Ureter (tissue), 1 donor: ENCODE results near the gene CTRB1. TPM values are rescaled to one million over a fixed set of nuclear protein-coding genes. Genes with fewer than 3 reads are reported as not detected.
"Not testable (repeated sequence)": the region's sequence is repeated elsewhere in the genome, so short reads cannot be mapped to it uniquely, and the experiment has no call there.

Experiments
- DNase-seq: peaks from one replicate; pipeline ENCODE4 v3.0.0-alpha.2; 2020; ENCODE audit warnings: low spot score
- total RNA-seq: library from RNA; stranded (reverse); gene quantifications from one replicate; pipeline ENCODE4 v1.2.4, GENCODE V29; 2023
- donor health status: DM: yes; HTN: yes; CAD: no.

The CTRB1 gene
- total RNA-seq, 1 donor from 2014 or later, result not detected

DNA sequence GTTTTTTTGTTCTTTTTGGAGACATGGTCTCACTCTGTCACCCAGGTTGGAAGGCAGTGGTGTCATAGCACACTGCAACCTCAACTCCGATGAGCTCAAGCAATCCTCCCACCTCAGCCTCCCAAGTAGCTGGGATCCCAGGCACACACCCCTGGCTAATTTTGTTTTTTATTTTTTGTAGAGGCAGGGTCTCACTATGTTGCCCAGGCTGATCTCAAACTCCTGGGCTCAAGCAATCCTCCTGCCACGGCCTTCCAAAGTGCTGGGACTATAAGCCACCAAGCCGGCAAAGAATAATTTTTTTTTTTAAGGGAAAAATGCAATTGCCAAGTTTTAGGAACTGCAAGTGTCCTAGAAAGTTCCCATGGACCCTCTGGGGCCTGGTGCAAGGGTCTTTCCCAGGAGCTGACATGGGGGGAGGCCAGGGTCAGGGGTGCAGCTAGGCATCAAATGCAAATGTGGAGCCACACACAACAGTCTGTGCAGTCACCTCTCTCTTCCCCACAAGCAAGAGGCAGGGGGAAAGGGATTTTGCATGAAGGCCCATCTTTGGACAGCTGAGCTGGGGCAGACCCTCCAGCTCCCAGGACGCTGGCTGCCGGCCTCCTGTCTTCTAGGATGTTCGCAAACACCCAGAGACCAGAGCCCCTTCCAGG is 52.8 kb downstream of the CTRB1 start:
- no peak for DNase-seq

DNA sequence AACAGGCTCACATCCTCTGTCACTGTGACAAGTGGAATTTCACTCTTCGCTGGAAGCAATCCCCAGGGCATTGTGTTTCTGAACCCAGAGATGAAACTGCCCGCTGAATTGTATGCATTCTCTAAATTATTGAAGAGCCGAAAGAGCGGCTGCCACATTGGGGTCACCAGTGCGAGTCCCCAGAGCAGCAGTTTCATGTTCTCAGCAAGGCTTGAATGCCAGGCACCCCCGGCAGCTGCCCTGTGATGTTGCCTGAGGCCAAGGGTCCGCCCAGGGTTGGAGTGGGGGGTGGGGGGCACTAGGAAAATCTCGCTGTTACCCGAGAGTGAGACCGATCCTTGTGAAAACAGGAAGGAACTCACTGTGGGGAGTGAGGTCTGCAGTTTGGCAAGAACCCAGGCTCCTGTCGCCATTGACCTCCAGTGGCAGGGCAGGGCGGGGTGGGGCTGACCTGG is 53.3 kb downstream of the CTRB1 start:
- no peak for DNase-seq

GRCh38 chr16:75272629-75273028 is 53.8 kb downstream of the CTRB1 start:
- DNase-seq, result not testable (repeated sequence)

DNA sequence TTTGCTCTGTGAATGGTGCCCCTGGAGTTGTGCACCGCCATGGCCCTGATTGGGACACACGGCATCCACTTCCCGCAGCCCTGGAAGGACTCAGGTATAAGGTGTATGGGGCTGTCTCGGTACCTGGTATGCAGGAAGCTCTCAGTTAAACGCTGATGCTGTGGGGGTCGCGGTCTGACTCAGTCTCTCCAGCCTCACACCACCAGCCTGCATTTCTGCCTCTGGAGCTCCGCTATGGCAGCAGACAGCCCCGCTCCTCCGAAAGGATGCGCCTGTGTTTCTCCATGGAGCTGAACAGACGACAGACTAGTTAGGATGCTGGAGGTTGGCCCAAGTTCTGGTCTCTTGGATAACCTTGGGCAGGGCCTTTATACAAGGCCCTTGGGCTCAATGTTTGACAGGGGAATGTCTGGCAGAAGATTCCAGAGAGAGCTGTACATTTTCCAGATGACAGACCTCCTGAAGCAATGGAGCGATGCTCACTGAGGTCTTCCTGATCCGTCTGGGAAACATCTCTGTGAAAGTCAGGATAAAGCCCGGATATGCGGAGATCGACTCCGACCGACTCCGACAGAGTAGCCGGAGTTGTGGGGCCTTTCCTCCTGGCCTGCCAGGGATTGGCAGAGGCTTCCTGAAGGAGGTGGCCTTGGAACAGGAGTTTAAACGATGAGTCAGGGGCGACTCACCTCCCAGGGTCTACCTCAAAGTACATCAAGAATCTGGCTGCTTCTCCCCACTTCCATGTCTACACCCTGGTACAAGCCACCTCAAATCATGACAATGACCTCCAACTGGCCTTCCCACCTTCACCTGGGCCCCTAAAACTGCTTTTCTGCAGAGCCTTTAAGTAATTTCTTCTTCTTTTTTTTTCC is 54.5 kb downstream of the CTRB1 start:
- no peak for DNase-seq

Other genes starting within 250 kb of the CTRB1 start
- gene WDR59, start 233.9 kb upstream of the CTRB1 start, total RNA-seq, result 111 TPM
- gene ZNRF1, start 220.0 kb upstream of the CTRB1 start, total RNA-seq, result 50.0 TPM
- gene LDHD, start 102.2 kb upstream of the CTRB1 start, total RNA-seq, result 16.9 TPM
- 12.4 TPM for gene ZFP1, start 70.5 kb upstream of the CTRB1 start, total RNA-seq
- gene CTRB2, start 11.8 kb upstream of the CTRB1 start, total RNA-seq, result not detected
- gene BCAR1, start 32.6 kb downstream of the CTRB1 start, total RNA-seq, result 81.8 TPM
- 60.2 TPM for gene CFDP1, start 214.5 kb downstream of the CTRB1 start, total RNA-seq
- 25.7 TPM for gene TMEM170A, start 245.7 kb downstream of the CTRB1 start, total RNA-seq